ENCODE measurements around the gene TMEM106A.
"Not testable (repeated sequence)": the region's sequence is repeated elsewhere in the genome, so short reads cannot be mapped to it uniquely, and the experiment has no call there.

Gene TMEM106A, protein sequence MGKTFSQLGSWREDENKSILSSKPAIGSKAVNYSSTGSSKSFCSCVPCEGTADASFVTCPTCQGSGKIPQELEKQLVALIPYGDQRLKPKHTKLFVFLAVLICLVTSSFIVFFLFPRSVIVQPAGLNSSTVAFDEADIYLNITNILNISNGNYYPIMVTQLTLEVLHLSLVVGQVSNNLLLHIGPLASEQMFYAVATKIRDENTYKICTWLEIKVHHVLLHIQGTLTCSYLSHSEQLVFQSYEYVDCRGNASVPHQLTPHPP

GRCh38 chr17:43211480-43212402 is at the start of gene TMEM106A:
Gene TMEM106A, plus strand, starts transcription at chr17:43211875. Its CDS starts 1,167 bp downstream, at chr17:43213042.
- no peak for DNase-seq

DNA sequence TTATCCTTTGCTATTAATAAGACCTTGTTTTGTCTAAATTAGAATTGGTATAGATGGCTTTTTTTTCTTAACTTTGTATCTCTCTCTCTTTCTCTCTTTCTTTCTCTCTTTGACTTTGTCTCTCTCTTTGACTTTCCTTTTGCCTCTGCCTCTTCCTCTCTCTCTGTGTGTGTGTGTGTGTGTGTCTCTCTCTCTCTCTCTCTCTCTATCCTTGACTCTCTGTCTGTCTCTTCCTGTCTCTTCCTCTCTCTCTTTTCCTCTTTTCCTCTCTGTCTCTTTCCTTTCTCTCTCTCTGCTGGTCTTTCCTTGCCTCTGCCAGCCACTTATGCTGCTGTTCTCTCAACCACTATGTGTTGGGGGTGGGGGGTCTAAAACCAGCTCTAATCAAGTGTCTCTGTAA is 45.7 kb upstream of the TMEM106A start:
- not testable (repeated sequence) for DNase-seq

- DNase-seq = no peak
These were observed 42.0 kb upstream of the TMEM106A start for GRCh38 chr17:43169561-43170139.

DNA sequence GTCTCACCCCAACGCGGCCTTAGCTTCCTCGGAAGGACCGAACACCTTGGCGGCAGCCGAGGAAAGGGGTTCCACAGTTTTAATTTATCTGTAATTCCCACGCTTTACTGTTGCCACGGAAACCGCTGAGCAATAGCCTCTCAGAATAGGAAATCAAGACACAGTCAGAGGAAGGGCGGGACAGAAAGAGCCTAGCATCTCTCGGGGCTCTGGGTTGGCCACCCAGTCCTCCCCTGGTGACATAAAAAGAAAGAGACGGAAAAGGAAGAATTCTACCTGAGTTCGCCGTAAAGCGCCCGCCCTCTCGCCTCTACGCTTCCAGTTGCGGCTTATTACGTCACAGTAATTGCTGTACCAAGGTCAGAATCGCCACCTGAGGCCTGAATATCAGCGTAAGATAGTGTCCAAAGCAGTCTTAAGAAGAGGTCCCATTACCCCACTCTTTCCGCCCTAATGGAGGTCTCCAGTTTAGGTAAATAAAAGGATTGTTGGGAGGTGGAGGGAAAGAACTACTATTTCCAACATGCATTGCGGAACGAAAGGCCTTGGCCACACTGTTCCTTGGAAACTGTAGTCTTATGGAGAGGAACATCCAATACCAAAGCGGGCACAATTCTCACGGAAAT is 41.4 kb upstream of the TMEM106A start:
- DNase-seq = peak; percentile 89

DNA sequence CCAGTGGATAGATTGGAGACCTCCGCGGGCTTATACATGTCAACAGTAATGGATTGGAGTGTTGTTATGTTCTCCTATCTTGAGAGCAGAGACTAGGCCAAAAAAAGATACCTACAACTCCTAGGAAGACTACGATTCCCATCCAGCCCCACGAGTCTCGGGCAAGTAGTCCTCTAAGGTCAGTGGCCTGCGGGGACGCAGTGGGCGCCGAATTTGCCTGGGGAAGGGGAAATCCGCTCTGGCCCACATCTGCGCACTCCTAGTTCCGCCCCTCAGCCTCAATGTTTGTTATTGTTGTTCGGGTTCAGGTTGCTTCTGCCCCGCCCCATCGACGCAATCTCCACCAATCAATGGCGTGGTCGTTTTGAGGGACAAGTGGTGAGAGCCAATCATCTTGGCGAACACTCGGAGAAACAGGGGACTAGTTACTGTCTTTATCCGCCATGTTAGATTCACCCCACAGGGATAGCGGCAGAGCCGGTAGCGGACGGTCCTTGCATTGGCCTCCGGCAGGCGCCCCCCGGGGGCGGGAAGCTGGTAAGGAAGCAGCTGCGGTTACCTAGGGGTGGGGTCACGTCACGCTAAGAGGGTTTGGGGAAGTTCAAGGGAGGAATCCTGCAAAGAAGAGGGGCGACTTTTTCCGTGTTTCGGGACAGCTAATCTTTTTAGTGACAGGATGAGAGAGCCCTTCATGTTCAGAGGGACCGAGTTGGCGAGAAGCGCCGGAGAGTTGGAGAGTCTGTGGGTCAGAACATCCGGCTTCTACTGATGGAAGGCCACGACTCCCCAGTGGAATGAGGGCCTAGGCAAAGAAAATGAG is 40.7 kb upstream of the TMEM106A start, which contains the start of gene NBR1:
TSS of gene NBR1 (plus strand) at position 449 of the 820 bp plus-strand sequence. CDS start 4,586 bp downstream, outside the sequence.
- DNase-seq = peak; percentile 94

DNA sequence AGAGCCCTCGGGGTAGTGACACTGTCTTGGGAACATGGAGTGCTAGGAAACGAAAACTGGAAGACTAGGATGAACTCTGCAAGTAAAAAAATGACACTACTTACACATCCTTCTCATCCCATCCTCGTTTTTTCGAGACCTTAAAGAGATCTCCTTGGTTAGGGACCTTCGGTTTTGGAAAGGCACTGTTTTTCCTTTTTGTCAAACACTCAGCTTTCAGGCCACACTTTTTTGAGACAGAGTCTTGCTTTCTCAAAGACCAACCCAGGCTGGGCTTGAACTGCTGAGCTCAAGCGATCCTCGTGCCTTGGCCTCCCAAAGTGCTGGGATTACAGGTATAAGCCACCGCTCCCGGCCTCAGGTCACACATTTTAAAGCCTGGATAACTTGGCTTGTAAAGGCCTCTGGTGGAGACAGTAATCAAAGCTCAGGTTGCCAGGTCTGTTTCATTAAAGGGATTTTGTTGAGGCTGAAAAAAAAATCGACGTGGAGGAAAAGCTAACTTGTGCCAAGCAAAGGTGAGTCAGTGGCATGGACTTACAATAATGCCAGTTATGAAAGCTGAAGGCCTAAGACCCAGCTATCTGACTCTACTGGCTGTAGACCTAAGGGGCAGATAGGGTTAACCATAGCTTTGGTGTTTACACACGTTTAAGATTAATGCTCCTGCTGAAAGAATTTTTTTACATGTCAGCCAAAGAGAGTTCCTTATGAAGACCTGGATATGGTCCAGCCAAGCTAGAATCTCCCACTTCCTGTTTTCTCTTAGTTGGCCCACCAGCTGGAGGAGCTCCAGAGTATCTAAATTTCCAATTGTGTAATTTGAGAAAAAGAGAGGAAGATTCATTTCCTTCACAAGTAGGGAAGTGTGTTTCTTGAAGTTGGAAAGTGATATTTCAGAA is 39.8 kb upstream of the TMEM106A start:
- DNase-seq = no peak

DNA sequence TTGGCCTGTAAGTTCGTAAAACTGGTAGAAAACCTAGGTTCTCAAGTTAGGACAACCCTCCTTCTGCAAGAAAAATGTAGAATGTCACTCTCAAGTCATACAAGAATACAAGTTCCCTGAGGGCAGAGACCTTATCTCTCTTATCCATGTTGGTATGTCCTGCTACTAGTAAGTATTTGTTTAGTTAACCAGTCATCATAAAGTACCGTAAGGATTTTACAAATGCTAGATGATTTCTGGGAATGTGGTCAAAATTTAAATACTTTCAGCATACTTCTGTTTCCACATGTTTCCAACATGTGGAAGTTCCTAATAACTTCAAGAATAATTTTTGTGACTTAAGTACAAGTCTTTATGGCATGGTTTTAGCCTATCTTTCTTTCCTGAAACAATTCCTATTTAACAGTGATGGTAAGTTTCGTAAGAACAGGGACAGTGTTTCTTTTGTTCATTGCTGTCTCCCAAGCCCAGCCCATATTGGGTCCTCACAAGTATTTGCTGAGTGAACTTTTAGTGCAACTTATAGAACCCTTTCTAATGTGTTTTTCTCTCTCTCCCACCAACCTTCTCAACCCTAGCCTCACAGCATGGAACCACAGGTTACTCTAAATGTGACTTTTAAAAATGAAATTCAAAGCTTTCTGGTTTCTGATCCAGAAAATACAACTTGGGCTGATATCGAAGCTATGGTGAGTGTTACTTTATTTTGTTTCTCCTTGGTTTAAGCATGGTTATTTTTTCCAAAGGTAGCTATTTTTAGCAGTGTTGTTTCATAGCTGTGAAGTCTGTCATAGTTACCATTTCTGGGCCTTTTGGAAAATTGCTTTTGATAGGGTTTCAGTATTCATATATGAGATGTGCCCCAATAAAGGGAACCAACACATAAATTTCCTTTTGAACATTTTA is 36.2 kb upstream of the TMEM106A start:
- no peak for DNase-seq

- no peak for DNase-seq
These were observed 35.5 kb upstream of the TMEM106A start for GRCh38 chr17:43176119-43176570.

GRCh38 chr17:43183921-43184320 is 27.8 kb upstream of the TMEM106A start:
- DNase-seq = no peak

GRCh38 chr17:43186656-43187055 is 25.0 kb upstream of the TMEM106A start:
- not testable (repeated sequence) for DNase-seq

DNA sequence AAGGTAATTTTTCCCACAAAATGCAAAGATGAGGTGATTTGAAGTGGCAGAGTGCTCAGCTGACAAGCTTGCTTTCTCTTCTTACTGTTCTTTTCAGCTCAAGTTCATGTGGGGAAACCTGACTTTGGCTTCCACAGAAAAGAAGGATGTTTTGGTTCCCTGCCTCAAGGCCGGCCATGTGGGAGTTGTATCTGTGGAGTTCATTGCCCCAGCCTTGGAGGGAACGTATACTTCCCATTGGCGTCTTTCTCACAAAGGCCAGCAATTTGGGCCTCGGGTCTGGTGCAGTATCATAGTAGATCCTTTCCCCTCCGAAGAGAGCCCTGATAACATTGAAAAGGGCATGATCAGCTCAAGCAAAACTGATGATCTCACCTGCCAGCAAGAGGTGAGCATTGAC is 18.4 kb upstream of the TMEM106A start:
- DNase-seq = no peak

- DNase-seq = no peak
These were observed 12.0 kb upstream of the TMEM106A start for GRCh38 chr17:43199633-43200032.

DNA sequence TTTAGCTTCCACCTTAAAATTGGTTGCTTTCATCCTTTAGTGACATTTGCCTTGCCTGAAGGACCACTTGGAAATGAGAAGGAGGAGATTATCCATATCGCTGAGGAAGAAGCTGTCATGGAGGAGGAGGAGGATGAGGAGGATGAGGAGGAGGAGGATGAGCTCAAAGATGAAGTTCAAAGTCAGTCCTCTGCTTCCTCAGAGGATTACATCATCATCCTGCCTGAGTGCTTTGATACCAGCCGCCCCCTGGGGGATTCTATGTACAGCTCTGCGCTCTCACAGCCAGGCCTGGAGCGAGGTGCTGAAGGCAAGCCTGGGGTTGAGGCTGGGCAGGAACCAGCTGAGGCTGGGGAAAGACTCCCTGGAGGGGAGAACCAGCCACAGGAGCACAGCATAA is 11.5 kb upstream of the TMEM106A start:
- DNase-seq = no peak

DNA sequence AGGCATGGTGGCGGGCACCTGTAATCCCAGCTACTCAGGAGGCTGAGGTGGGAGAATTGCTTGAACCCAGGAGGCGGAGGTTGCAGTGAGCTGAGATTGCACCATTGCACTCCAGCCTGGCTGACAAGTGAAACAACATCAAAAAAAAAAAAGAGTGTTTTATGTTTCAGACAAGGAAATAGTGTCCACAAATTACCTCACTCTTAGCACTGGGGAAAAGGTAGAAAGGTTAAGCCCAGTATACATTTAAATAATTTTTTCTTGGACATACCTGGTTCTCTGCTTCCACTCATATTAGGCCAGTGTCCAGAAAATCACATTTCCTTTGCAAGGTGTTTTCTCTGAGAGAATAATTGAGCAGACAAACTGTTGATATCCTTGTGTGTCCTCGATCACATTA is 8.7 kb upstream of the TMEM106A start:
- not testable (repeated sequence) for DNase-seq

DNA sequence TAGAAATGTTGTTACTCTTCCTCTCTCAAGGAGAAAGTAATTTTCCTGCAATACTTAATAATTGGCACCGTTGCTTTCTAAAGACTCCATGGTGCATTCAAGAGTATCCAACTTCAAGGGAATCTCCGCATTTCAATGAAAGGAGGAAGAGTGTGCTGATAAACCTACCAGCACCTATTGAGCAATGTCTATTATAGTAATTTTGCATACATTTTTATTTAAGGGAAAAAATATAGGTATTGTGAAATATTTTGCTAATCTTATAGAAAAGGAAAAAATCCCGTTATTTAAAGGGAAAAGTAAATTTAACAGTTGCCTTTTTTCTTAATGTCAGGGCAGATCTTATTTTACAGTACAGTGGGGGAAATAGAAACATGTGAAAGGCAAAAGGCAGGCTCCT is 1.1 kb upstream of the TMEM106A start:
- no peak for DNase-seq

- no peak for DNase-seq
These were observed 574 bp upstream of the TMEM106A start for GRCh38 chr17:43211123-43211479.

DNA sequence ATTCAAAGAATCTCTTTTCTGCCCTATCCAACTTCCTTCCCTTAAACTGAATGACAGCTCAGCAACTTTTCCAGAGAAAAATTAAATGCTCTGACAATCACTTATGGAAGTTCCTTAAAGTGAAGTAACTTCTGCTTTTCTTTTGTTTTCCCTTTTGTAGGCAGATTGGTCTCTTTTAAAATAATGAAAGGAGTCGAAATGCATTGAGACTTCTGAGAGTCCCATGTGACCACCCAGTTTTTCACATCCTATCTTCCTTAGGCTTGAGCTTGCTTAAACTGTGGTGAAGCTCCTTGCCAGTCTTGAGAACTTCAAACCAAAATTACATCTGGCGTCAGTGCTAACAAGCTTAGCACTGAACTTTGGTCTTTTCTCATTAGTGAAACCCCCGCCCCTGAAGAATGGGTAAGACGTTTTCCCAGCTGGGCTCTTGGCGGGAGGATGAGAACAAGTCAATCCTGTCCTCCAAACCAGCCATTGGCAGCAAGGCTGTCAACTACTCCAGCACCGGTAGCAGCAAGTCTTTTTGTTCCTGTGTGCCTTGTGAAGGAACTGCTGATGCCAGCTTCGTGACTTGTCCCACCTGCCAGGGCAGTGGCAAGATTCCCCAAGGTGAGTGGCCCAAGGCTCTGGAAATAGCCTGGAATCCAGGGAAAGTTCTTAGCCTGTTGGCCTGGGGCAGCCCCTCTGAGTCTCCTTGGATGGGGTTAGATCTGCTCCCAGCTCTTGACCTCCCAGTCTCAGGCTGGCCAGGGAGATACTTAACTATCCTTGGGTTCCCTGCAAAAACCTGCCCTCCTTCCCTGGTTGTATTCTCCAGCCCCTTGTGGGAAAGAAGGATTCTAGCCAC is 1.2 kb downstream of the TMEM106A start:
- DNase-seq = no peak

DNA sequence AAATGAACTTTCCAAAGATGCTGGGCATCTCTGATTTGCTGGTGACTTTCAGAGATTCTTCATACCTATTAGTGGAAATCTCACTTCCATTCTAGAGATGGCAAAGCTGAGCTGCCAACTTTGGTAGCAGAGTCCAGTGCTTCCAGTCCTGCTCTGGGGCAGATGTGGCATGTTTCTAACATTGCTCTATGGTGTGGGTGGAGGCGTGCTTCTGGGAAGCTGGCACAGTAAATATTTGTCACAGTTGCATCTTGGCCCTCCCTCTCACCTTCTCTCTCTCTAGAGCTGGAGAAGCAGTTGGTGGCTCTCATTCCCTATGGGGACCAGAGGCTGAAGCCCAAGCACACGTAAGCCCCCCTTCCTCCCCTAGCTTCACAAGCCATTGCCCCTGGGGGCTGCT is 1.9 kb downstream of the TMEM106A start:
- DNase-seq = no peak

GRCh38 chr17:43215341-43215740 is 3.7 kb downstream of the TMEM106A start:
- DNase-seq = no peak
